ENCODE data around the gene INAFM2.

The INAFM2 gene

GRCh38 chr15:40329804-40330203 is 6.3 kb downstream of the INAFM2 start:
- no peak for DNase-seq (ENCODE audit: low read depth)

GRCh38 chr15:40330368-40330836 is 6.9 kb downstream of the INAFM2 start:
- DNase-seq (ENCODE audit: low read depth), result no peak

GRCh38 chr15:40331026-40331425 is 7.5 kb downstream of the INAFM2 start:
- DNase-seq (ENCODE audit: low read depth), result no peak

- no peak for DNase-seq (ENCODE audit: low read depth)
These were observed 8.1 kb downstream of the INAFM2 start for GRCh38 chr15:40331637-40332036.

GRCh38 chr15:40332113-40332781 is 8.8 kb downstream of the INAFM2 start:
- no peak for DNase-seq (ENCODE audit: low read depth)

- DNase-seq (ENCODE audit: low read depth), result peak; percentile 60
These were observed 10.5 kb downstream of the INAFM2 start for GRCh38 chr15:40333922-40334492.

GRCh38 chr15:40334541-40334940 is 11.0 kb downstream of the INAFM2 start:
- no peak for DNase-seq (ENCODE audit: low read depth)

- no peak for DNase-seq (ENCODE audit: low read depth)
These were observed 11.7 kb downstream of the INAFM2 start for GRCh38 chr15:40334941-40335795.

- no peak for DNase-seq (ENCODE audit: low read depth)
These were observed 12.6 kb downstream of the INAFM2 start for GRCh38 chr15:40335938-40336743.

GRCh38 chr15:40336744-40337122 is 13.2 kb downstream of the INAFM2 start:
- DNase-seq (ENCODE audit: low read depth), result no peak

- no peak for DNase-seq (ENCODE audit: low read depth)
These were observed 14.1 kb downstream of the INAFM2 start for GRCh38 chr15:40337597-40337996.

GRCh38 chr15:40338041-40338657 is 14.7 kb downstream of the INAFM2 start:
- DNase-seq (ENCODE audit: low read depth), result no peak

GRCh38 chr15:40338921-40339620 is 15.6 kb downstream of the INAFM2 start:
- DNase-seq (ENCODE audit: low read depth), result no peak

GRCh38 chr15:40339621-40339945 is 16.1 kb downstream of the INAFM2 start:
- no peak for DNase-seq (ENCODE audit: low read depth)

GRCh38 chr15:40340038-40340739 is 16.7 kb downstream of the INAFM2 start:
- DNase-seq (ENCODE audit: low read depth), result peak; percentile 56

- DNase-seq (ENCODE audit: low read depth), result peak; percentile 82
These were observed 17.4 kb downstream of the INAFM2 start, which contains the start of gene CCDC9B for GRCh38 chr15:40340740-40341400. CCDC9B (minus strand) TSS chr15:40340939; CDS start chr15:40340819, 120 bp downstream.

GRCh38 chr15:40342416-40343320 is 19.2 kb downstream of the INAFM2 start:
- DNase-seq (ENCODE audit: low read depth), result no peak

GRCh38 chr15:40343512-40343911 is 20.0 kb downstream of the INAFM2 start:
- peak; percentile 63 for DNase-seq (ENCODE audit: low read depth)

- DNase-seq (ENCODE audit: low read depth), result no peak
These were observed 20.7 kb downstream of the INAFM2 start for GRCh38 chr15:40344217-40344616.

Measured in stromal cell of bone marrow (primary cell).